Measurements from ENCODE around the gene BMI1. TPM values are rescaled to one million over a fixed set of nuclear protein-coding genes. Genes with fewer than 3 reads are reported as not detected.

Gene BMI1
- total RNA-seq, 4 donors from 2014 or later, result 16.7 to 37.6 (median 28.3) TPM

DNA sequence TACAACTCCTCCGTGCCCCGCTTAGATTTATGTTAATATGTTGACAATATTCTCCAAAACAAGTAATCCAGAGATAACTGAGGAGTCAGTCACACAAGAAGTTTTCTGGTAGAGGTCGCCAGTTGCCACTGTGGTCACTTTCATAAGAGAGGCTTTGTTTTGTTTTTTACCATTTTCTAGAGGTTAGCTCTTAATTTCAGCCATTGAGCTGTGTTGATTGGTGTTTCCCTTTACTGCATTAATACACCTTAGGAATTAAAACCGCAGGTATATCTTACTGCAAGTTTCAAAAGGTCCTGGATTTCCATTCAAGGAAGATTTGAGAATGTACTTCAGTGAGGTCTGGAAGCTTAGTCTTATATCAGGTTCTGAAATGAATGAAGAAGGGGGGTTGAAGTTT, 3.5 kb downstream of the BMI1 start:
- no peak overlapping the region for H3K4me3 ChIP-seq (ENCODE audit: low read depth, poor library complexity, severe bottlenecking)
- DNase-seq (ENCODE audit: low spot score in 2 of 2), result no peak
- intact Hi-C loops (cut with DNase I; ENCODE audit: low total_unique reads), result loop anchor here (5.0 to 10.0 kb wide), 2 partner anchors 72 to 1030 kb away; no protein-coding TSS in a partner anchor

DNA sequence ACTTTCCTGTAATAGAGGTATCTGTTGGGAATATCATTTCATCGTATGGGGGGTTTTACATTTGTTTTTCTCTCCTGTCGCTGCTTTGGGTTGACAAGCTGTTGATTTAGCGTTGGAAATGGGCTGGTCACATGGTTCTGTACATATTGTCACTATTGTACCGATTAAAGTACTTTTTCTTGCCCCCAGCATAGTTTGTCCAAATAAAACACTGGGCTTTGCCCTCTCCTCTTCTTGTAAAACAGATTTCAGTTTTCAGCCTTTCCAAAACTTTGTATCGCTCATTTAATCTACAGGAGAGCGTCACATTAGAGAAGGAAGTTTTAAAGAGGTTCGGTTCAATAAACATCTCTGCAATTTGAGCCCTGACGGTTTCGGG, 4.0 kb downstream of the BMI1 start:
- peak overlapping the region; percentile 28 for H3K4me3 ChIP-seq (ENCODE audit: low read depth, poor library complexity, severe bottlenecking)
- no peak for DNase-seq (ENCODE audit: low spot score in 2 of 2)
- intact Hi-C loops (cut with DNase I; ENCODE audit: low total_unique reads), result loop anchor here (5.0 to 10.0 kb wide), 3 partner anchors 73 to 1030 kb away; no protein-coding TSS in a partner anchor
- TF ChIP-seq, protein P1, sequence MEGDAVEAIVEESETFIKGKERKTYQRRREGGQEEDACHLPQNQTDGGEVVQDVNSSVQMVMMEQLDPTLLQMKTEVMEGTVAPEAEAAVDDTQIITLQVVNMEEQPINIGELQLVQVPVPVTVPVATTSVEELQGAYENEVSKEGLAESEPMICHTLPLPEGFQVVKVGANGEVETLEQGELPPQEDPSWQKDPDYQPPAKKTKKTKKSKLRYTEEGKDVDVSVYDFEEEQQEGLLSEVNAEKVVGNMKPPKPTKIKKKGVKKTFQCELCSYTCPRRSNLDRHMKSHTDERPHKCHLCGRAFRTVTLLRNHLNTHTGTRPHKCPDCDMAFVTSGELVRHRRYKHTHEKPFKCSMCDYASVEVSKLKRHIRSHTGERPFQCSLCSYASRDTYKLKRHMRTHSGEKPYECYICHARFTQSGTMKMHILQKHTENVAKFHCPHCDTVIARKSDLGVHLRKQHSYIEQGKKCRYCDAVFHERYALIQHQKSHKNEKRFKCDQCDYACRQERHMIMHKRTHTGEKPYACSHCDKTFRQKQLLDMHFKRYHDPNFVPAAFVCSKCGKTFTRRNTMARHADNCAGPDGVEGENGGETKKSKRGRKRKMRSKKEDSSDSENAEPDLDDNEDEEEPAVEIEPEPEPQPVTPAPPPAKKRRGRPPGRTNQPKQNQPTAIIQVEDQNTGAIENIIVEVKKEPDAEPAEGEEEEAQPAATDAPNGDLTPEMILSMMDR (IDR thresholded peaks at IDR 0.05), result no peak
- TF ChIP-seq POLR2A (IDR thresholded peaks at IDR 0.05), result no peak
- WGBS, 2 donors, result 5 to 8% methylated on average over 9 of the region's 9 CpGs

More for the DNA sequence above, 3.5 kb downstream of the BMI1 start:
- 82 to 91% methylated on average over 4 of the region's 4 CpGs for WGBS, 2 donors
- TF ChIP-seq, protein P1 (IDR thresholded peaks at IDR 0.05), result no peak
- no peak for TF ChIP-seq POLR2A (IDR thresholded peaks at IDR 0.05)

DNA sequence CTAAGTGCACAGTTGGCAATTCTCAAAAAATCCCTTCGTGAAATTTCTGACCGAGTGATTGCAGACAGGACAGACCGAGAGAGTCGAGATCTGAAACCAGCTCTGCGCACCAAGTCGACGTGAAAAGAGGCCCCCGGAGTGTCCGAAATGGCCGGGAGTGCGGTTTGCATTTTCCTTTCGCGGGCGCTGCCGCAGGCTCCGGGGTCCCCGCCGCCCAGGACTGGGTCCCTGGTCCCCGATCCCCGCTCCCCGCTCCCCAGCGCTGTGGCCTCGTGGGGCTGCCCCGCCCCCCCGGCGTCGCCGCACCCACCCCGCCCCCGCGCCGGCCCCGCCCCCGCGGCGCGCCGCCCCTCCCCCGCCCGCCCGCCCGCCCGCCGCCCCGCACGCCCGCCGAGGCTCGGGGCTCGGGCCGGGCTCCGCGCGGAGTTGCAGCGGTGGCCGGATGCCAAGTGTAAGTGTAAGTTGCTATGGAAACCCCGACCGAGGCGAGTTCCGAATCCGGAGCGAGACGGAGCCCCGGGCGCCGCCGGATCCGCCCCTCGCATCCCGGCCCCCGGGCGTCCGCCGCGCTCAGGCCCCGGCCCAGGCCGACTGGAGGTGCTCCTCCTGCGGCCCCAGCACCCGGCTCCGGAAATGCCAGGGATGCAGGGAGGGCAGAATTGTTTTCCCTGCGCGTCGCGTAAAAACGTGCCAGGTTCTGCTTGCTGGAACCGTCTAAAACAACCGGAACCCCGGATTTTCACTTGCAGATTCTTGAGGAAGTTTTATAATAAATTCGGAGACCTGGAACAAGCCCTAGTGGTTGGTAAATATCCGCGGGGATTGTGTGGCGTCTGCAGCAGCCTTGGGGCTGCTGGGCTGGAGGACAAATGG, 4.6 kb downstream of the BMI1 start:
- DNase-seq (ENCODE audit: low spot score in 2 of 2), result peak; percentile 57 to 93
- intact Hi-C loops (cut with DNase I; ENCODE audit: low total_unique reads), result loop anchor here (5.0 to 10.0 kb wide), 2 partner anchors 107 to 1031 kb away; no protein-coding TSS in a partner anchor
- peak overlapping the region; percentile 40 for H3K4me3 ChIP-seq (ENCODE audit: low read depth, poor library complexity, severe bottlenecking)
- WGBS, 2 donors, result 1% methylated on average over 25 to 47 of the region's 92 CpGs
- TF ChIP-seq POLR2A (IDR thresholded peaks at IDR 0.05), result no peak
- TF ChIP-seq, protein P1 (IDR thresholded peaks at IDR 0.05), result no peak

DNA sequence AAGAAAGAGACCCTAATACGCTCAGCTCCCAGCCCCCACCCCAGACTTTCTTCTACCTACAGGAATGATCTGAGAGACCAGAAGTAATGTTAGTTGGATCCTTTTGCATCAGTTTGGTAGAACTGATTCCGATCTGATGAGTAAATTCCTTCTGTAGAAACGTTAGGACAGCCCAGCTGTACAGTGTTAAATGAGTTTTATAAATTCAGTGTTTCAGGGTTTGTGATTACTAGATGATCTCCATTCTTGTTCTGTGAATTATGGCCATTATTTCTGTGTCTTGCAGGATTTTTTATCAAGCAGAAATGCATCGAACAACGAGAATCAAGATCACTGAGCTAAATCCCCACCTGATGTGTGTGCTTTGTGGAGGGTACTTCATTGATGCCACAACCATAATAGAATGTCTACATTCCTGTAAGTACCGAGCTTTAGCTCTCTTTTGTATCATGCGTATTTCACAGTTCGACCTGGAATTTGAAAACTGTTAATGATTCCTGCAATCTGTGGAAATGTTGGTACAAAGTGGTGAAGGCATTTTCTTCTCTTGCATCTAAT, 5.3 kb downstream of the BMI1 start:
- no peak for DNase-seq (ENCODE audit: low spot score in 2 of 2)
- TF ChIP-seq, protein P1 (IDR thresholded peaks at IDR 0.05), result no peak
- TF ChIP-seq POLR2A (IDR thresholded peaks at IDR 0.05), result no peak
- 63 to 66% methylated on average over 8 of the region's 8 CpGs for WGBS, 2 donors
- intact Hi-C loops (cut with DNase I; ENCODE audit: low total_unique reads), result loop anchor here (5.0 to 10.0 kb wide), 2 partner anchors 106 to 1031 kb away; no protein-coding TSS in a partner anchor
- H3K4me3 ChIP-seq (ENCODE audit: low read depth, poor library complexity, severe bottlenecking), result peak overlapping the region; percentile 40

DNA sequence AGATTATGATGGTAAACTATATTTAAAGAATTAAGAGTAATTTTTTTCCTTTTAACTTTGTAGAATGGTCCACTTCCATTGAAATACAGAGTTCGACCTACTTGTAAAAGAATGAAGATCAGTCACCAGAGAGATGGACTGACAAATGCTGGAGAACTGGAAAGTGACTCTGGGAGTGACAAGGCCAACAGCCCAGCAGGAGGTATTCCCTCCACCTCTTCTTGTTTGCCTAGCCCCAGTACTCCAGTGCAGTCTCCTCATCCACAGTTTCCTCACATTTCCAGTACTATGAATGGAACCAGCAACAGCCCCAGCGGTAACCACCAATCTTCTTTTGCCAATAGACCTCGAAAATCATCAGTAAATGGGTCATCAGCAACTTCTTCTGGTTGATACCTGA, 8.3 kb downstream of the BMI1 start:
- 95 to 98% methylated on average over 3 of the region's 3 CpGs for WGBS, 2 donors
- H3K4me3 ChIP-seq (ENCODE audit: low read depth, poor library complexity, severe bottlenecking), result no peak overlapping the region
- no peak for TF ChIP-seq POLR2A (IDR thresholded peaks at IDR 0.05)
- TF ChIP-seq, protein P1 (IDR thresholded peaks at IDR 0.05), result no peak
- DNase-seq (ENCODE audit: low spot score in 2 of 2), result no peak
- intact Hi-C loops (cut with DNase I; ENCODE audit: low total_unique reads), result loop anchor here (5.0 to 10.0 kb wide), 2 partner anchors 103 to 1034 kb away; no protein-coding TSS in a partner anchor
